HG02642 (cell line): ENCODE results near the gene EDNRB.

Source experiments
- ATAC-seq: cut with Tn5 transposase; IDR thresholded peaks from one replicate; pipeline ENCODE4 v1.9.1; 2021; ENCODE audit warnings: mild to moderate bottlenecking; ENCODE audit not compliant: unreplicated experiment, poor library complexity

EDNRB gene

GRCh38 chr13:77898097-77898496 is 20.5 kb downstream of the EDNRB start:
- peak; percentile 95 for ATAC-seq

- ATAC-seq, result no peak
Observed at GRCh38 chr13:77896977-77897376, 21.7 kb downstream of the EDNRB start.

GRCh38 chr13:77896536-77896935 is 22.1 kb downstream of the EDNRB start:
- no peak for ATAC-seq

DNA sequence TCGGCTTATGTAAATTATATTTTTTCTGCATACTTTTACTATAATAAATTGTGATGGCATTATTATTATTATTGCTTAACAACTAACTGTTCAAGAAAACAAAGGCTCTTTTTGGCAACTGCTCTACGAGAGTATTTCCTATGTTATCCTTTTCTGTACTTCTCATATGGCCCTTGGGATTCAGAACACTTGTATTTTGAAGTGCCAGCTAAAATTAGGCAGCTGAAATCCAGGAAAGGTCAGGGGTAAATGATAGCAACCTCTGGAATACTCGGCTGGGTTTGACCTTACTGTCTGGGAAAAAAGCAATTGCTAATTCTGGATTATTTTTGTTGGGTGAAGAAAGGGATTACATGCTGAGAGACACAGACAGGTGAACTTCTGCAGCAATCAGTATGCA is 23.9 kb downstream of the EDNRB start:
- no peak for ATAC-seq

GRCh38 chr13:77893066-77893465 is 25.6 kb downstream of the EDNRB start:
- no peak for ATAC-seq

GRCh38 chr13:77892491-77892890 is 26.1 kb downstream of the EDNRB start:
- ATAC-seq, result no peak

- no peak for ATAC-seq
Observed at GRCh38 chr13:77891486-77891885, 27.1 kb downstream of the EDNRB start.

- no peak for ATAC-seq
Observed at GRCh38 chr13:77891041-77891440, 27.6 kb downstream of the EDNRB start.

DNA sequence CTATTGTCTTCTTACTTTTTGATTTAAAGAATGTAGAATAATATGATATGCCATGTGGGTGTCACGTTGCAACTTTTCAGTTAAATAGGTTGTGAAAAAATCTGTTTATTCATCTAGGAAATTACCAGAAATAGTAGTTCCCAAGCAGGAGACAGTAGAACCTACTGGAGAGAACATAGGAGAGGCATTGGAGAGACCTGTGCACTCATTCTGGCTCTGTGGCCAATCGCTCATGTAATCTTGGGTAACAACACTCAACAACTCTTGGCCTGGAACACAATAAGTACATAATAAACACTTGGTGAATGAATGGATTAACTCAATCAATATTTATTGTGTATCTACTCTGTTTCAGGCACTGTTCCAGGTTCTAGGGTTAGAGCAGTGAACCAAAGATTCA is 35.3 kb downstream of the EDNRB start:
- ATAC-seq, result no peak

GRCh38 chr13:77878190-77878589 is 40.4 kb downstream of the EDNRB start:
- no peak for ATAC-seq

GRCh38 chr13:77876176-77876575 is 42.5 kb downstream of the EDNRB start:
- ATAC-seq, result no peak

DNA sequence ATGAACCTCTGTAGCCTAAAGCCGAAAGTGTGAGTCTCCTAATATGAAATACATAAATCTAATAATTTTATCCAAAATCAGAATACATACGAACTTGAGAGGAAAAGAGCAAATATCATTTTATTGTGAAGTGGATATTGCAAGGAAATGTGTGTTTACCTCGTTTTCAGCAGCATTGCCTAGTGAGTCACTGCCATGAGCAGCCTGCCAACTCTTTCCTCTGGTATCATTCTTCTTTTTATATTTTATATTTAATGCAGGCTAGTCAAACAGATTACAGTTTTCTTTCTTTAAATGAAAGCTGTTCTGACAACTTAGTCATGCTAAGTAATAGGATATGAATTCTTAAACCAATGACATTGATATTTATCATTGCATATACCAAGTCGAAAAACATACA is 44.2 kb downstream of the EDNRB start:
- no peak for ATAC-seq

DNA sequence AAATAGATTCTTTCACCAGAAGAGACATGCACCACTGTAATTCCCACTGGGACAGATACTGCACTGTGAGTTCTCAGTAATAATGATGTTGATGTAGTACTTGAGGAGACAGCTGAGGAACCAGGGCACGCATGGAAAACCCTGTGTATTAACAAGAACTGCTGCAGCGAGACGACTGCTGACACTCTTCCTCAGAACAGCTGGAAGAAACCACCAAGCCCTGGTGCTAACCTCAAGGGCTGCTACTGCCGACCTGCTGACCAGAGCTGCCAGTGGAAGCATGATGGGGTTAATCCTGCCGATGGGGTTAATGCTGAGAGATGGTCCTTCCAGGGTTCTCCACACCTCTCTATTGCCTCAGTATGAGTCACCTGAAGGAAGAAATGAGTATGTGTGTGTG is 45.6 kb downstream of the EDNRB start:
- ATAC-seq, result no peak

GRCh38 chr13:77871596-77871995 is 47.0 kb downstream of the EDNRB start:
- ATAC-seq, result no peak

GRCh38 chr13:77868717-77869116 is 49.9 kb downstream of the EDNRB start:
- ATAC-seq, result no peak

- no peak for ATAC-seq
Observed at GRCh38 chr13:77866971-77867370, 51.7 kb downstream of the EDNRB start.

DNA sequence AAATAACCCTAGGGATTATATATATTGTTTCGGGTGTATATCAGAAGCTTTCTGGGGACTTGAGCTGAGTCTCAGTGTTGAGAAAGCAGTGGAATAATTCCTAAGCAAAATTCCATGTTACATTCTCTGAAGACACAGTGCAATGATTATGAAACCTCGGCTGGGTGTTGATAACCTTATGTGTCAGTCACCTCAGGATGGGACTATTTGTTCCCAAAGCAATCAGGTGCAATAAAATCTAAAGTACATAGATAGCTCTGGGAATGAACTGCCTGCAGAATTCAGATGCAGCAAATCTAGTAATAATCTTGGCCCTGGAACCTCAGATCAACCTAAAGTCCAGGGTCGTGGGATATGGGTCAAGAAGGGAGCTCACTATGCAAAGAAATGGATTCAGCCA is 53.0 kb downstream of the EDNRB start:
- ATAC-seq, result no peak

DNA sequence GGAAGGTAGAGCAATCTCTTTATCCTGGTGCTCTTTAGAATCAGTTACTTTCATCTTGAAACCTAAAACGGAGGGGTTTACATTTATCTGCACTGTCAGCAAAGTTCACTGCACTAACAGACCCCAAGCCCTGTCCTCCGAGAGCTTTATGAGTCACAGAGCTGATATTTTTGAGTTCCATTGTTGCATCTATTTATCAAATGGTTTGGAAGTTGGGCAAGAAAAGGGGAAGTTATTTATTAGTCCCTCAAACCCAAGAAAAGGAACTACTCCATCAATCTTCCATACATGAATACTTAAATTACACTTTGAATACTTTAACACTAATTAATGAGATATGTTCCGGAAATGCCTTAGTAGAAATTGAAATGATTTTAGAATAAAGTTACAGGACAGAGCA is 55.5 kb downstream of the EDNRB start:
- ATAC-seq, result no peak

DNA sequence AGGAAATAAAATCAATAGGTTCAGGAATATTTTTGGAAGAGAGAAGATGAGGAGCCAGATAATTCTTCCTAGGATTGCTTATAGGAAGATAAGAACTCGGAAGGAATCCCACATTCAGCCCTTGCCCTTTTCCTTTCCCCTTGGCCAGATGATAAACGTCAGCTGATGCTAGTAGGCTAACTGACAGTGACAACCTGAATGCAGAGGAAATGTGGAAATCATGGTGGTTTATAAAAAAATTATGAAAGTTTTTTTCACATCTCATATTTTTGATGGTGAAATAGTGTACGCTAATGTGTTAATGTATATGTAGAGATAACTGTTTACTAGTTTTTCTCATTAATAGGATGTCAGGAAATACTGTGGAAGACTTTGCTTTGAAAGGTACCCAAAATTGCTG is 56.9 kb downstream of the EDNRB start:
- ATAC-seq, result no peak

- no peak for ATAC-seq
Observed at GRCh38 chr13:77860507-77860981, 58.1 kb downstream of the EDNRB start.

GRCh38 chr13:77859450-77859849 is 59.2 kb downstream of the EDNRB start:
- ATAC-seq, result no peak

GRCh38 chr13:77857531-77858209 is 61.0 kb downstream of the EDNRB start:
- no peak for ATAC-seq

GRCh38 chr13:77853703-77854102 is 64.9 kb downstream of the EDNRB start:
- ATAC-seq, result no peak
